ENCODE measurements around the gene KLLN.
"Not testable (repeated sequence)": the region's sequence is repeated elsewhere in the genome, so short reads cannot be mapped to it uniquely, and the experiment has no call there.

KLLN gene

GRCh38 chr10:87865241-87865881, 2.0 kb upstream of the KLLN start:
- no peak for DNase-seq

- no peak for DNase-seq
Observed at GRCh38 chr10:87864496-87865059, 1.2 kb upstream of the KLLN start.

DNA sequence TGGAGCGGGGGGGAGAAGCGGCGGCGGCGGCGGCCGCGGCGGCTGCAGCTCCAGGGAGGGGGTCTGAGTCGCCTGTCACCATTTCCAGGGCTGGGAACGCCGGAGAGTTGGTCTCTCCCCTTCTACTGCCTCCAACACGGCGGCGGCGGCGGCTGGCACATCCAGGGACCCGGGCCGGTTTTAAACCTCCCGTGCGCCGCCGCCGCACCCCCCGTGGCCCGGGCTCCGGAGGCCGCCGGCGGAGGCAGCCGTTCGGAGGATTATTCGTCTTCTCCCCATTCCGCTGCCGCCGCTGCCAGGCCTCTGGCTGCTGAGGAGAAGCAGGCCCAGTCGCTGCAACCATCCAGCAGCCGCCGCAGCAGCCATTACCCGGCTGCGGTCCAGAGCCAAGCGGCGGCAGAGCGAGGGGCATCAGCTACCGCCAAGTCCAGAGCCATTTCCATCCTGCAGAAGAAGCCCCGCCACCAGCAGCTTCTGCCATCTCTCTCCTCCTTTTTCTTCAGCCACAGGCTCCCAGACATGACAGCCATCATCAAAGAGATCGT, 690 bp upstream of the KLLN start:
- DNase-seq: not testable (repeated sequence)

DNA sequence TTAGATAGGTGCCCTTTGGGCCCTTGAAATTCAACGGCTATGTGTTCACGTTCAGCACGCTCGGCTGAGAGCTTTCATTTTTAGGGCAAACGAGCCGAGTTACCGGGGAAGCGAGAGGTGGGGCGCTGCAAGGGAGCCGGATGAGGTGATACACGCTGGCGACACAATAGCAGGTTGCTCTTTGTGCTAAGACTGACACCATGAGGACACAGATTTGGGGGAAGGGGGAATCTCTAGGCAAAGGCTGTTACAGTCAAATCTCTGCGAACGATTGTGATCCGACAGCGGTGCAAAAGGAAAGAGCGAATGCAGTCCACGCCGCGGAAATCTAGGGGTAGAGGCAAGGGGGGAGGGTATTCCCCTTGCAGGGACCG, 667 bp downstream of the KLLN start:
- DNase-seq: no peak

GRCh38 chr10:87861953-87862678, 1.2 kb downstream of the KLLN start:
- DNase-seq: peak; percentile 90

DNA sequence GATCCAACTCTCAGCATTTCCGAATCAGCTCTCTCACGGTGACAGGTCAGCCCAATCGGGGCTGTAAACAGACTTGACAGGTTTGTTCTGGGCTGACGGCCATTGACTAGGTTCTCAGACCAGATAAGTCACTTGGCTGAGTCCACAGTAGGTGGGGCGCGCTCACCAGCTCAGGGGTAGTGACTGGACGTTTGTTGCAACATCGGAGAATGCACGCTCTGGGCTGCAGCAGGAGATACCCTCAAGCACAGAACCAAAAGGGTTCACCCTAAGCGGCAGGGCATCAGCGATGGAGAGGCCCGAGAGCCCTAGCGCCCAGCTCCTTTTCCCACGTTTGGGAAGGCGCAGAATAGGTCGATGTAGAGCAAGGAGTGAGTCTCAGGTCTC, 1.8 kb downstream of the KLLN start:
- no peak for DNase-seq

GRCh38 chr10:87860816-87861403, 2.4 kb downstream of the KLLN start:
- DNase-seq: no peak

DNA sequence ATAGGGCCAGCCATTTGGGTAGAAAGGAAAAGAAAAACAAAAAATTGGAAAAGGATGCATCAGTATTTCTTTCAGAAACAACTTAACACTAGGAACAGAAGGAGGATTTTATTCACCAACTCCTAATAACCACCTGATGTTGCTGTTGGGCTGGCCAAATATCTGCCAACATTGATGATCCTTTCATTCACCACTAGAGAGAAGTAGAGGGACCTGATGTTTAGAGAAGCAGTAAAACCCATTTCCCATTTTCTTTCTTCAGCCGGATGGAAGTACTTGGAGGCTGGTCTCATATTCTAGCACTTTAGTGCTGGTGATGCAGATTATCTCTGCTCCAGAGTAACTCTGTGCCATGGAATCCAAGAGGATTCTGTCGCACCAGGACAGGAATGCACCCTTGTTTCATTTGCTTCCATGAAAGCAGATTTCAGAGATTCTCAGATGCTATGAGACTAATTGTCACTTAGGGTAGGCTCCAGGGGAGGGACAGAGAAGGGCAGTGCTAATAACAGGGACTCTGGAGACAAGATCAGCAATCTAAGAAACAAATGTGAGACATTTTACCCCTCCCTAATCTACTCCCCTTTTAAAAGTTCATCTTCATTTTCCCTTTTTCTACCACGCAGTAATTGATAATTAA, 3.1 kb downstream of the KLLN start:
- DNase-seq: no peak

DNA sequence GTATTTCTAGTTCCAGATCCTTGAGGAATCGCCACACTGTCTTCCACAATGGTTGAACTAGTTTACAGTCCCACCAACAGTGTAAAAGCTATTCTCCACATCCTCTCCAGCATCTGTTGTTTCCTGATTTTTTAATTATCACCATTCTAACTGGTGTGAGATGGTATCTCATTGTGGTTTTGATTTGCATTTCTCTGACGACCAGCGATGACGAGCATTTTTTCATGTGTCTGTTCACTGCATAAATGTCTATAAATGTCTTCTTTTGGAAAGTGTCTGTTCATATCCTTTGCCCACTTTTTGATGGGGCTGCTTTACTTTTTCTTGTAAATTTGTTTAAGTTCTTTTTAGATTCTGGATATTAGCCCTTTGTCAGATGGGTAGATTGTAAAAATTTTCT, 7.7 kb downstream of the KLLN start:
- DNase-seq: not testable (repeated sequence)

DNA sequence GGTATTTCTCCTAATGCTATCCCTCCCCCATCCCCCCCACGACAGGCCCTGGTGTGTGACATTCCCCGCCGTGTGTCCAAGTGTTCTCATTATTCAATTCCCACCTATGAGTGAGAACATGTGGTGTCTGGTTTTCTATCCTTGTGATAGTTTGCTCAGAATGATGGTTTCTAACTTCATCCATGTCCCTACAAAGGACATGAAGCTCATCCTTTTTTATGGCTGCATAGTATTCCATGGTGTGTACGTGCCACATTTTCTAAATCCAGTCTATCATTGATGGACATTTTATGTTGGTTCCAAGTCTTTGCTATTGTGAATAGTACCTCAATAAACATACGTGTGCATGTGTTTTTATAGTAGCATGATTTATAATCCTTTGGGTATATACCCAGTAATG, 8.1 kb downstream of the KLLN start:
- not testable (repeated sequence) for DNase-seq

GRCh38 chr10:87852089-87852488, 11.2 kb downstream of the KLLN start:
- no peak for DNase-seq

GRCh38 chr10:87850742-87851205, 12.6 kb downstream of the KLLN start:
- DNase-seq: no peak

GRCh38 chr10:87849001-87849400, 14.3 kb downstream of the KLLN start:
- no peak for DNase-seq

DNA sequence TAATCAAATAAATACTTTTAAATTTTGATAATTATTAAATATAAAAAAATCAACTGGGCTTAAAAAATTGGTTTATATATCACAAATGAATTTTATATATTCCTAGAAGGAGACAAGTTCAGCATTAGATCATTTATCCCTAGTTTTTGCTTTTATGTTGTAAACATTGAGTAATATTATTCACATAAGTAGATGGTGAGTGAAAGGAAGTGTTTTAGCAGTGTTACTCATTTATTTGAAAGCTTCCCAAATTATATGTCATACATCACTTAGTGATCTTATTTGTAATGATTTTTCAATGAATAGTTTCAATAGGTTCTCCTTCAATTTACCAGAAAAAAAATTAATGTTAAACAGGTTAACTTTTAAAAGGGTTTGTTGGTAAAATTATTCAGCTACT, 15.8 kb downstream of the KLLN start:
- no peak for DNase-seq

DNA sequence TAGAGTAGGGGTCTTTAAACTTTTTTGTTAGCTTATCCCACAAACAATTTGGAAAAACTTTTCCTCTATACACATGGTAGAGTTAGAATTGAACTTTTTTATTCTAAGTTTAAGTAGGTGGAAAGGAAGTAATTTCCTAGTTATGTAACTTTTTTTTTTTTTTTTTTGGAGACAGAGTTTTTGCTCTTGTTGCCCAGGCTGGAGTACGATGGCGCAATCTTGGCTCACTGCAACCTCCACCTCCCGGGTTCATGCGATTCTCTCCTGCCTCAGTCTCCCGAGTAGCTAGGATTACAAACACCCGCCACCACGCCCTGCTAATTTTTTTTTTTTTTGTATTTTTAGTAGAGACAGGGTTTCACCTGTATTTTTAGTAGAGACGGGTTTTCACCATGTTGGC, 16.6 kb downstream of the KLLN start:
- DNase-seq: not testable (repeated sequence)

- no peak for DNase-seq
Observed at GRCh38 chr10:87846023-87846422, 17.3 kb downstream of the KLLN start.

- DNase-seq: no peak
Observed at GRCh38 chr10:87845624-87845998, 17.7 kb downstream of the KLLN start.

- DNase-seq: no peak
Observed at GRCh38 chr10:87844837-87845623, 18.3 kb downstream of the KLLN start.

DNA sequence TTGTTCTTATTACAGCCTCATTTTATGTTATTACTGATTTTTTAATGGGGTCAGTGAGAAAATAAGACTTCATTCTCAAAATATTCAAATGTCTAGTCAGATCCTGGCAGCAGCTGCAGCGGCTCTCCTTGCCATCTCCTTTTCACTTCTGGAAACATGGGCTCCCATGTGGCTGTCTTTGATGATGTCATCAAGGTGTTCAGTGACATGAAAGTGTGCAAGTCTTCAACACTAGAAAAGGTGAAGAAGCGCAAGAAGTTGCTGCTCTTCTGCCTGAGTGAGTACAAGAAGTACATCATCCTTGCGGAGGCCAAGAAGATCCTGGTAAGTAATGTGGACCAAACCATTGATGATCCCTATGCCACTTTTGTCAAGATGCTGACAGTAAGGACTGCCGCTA, 19.6 kb downstream of the KLLN start:
- DNase-seq: no peak

DNA sequence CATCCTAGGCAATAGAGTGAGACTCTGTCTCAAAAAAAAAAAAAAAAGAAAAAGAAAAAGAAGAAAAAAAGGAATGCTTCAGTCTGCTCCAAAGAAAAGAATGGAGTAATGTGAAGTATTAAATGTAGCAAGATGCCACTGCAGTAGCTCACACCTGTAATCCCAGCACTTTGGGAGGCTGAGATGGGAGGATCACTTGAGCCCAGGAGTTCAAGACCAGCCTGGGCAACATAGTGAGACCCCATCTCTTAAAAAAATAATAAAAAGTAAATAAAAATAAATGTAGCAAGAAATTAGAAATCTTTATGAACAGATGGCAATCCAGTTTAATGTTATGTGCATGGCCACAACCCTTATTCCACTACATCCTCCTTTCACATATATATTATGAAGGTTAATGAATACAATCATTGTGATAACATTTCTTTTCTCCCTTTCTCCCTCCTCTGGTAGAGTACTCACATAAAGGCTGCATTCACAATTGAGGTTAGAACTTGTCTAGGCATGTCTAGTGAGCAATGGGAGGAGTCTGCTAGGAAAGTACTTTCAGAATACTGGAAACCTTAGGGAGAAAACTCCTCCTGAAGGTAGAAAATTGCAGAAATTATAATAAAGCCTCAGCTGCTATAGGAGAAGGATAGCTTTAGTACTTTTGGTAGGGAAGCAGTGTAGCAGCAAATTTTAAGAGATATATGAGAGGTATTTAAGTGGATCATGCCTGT, 20.4 kb downstream of the KLLN start:
- DNase-seq: no peak

DNA sequence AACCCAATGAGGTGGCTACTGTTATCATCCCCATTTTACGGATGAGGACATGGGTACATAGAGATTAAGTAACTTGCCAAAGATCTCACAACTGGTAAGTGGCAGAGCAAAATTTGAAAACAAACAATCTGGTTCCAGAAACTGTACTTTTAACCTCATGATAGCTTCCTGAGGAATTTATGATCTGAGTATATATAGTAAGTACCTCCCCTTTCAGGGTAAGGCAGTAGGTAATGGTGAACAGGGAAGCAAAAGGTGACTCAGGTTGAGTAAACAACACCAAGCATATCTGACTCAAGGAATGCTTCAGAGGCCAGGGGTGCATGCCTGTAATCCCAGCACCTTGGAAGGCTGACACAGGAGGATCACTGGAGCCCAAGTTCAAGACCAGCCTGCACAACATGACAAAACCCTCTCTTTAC, 21.1 kb downstream of the KLLN start:
- no peak for DNase-seq

GRCh38 chr10:87841186-87841585, 22.1 kb downstream of the KLLN start:
- no peak for DNase-seq
